ENCODE data around the gene VHLL. TPM values are rescaled to one million over a fixed set of nuclear protein-coding genes. Genes with fewer than 3 reads are reported as not detected.

The VHLL gene
- total RNA-seq, 1 experiment from 2014 or later, result not detected

GRCh38 chr1:156281693-156282478 is 17.2 kb downstream of the VHLL start:
- TF ChIP-seq KAT7 (CRISPR knock-in tag; IDR thresholded peaks at IDR 0.05; ENCODE audit: borderline replicate concordance) (no peak), PRDM15 (CRISPR knock-in tag; IDR thresholded peaks at IDR 0.05) (peak; percentile 95)
- Mint-ChIP-seq H3K4me1 (peaks cover 24% of the 10 kb centered on the region), H3K4me3 (peak overlapping the region; percentile 97), H3K27me3 (ENCODE audit: low read depth) (no peaks in the 10 kb centered on the region), H3K27ac (peak overlapping the region; percentile 95), H3K36me3 (peaks cover 20% of the 10 kb centered on the region), H3K9me3 (no peaks in the 10 kb centered on the region)
- DNase-seq (ENCODE audit: low spot score) (no peak), ATAC-seq (peak; percentile 19; the same call in 1 of the 2 replicates)
- POLR2A ChIA-PET, result interaction anchor here (0.5 to 2.0 kb wide), 9 partner anchors 9 to 219 kb away, joined by 3 to 10 read pairs (median 5); partner anchors contain the start of genes CCT3 and TSACC
- CTCF ChIA-PET, result interaction anchor here (0.7 to 2.4 kb wide), 19 partner anchors 12 to 185 kb away, joined by 3 to 18 read pairs (median 5); partner anchors contain the start of genes CCT3, PMF1, SLC25A44 and TSACC

- ATAC-seq (no peak), DNase-seq (ENCODE audit: low spot score) (no peak)
- Mint-ChIP-seq H3K4me3 (peak overlapping the region; percentile 97), H3K36me3 (peaks cover 26% of the 10 kb centered on the region), H3K27me3 (ENCODE audit: low read depth) (no peaks in the 10 kb centered on the region), H3K9me3 (no peaks in the 10 kb centered on the region), H3K4me1 (peaks cover 24% of the 10 kb centered on the region), H3K27ac (peak overlapping the region; percentile 95)
- CTCF ChIA-PET, result interaction anchor here (1.3 to 2.3 kb wide), 6 partner anchors 13 to 165 kb away, joined by 3 to 6 read pairs (median 4); partner anchors contain the start of gene SLC25A44
- POLR2A ChIA-PET, result interaction anchor here (0.5 to 1.0 kb wide), 2 partner anchors 26 to 136 kb away, joined by 3 read pairs; no protein-coding TSS in a partner anchor
- TF ChIP-seq, protein P1, sequence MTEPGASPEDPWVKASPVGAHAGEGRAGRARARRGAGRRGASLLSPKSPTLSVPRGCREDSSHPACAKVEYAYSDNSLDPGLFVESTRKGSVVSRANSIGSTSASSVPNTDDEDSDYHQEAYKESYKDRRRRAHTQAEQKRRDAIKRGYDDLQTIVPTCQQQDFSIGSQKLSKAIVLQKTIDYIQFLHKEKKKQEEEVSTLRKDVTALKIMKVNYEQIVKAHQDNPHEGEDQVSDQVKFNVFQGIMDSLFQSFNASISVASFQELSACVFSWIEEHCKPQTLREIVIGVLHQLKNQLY (CRISPR knock-in tag; IDR thresholded peaks at IDR 0.05), result no peak
- TF ChIP-seq JAZF1 (CRISPR knock-in tag; IDR thresholded peaks at IDR 0.05), result no peak
- no peak for TF ChIP-seq NR3C1 (CRISPR knock-in tag; conservative IDR thresholded peaks at IDR 0.05; ENCODE audit: low read depth)
- TF ChIP-seq NFYB (CRISPR knock-in tag; conservative IDR thresholded peaks at IDR 0.05; ENCODE audit: low read depth), result no peak
- TF ChIP-seq ZNF671 (CRISPR knock-in tag; IDR thresholded peaks at IDR 0.05), result no peak
- TF ChIP-seq, protein P2, sequence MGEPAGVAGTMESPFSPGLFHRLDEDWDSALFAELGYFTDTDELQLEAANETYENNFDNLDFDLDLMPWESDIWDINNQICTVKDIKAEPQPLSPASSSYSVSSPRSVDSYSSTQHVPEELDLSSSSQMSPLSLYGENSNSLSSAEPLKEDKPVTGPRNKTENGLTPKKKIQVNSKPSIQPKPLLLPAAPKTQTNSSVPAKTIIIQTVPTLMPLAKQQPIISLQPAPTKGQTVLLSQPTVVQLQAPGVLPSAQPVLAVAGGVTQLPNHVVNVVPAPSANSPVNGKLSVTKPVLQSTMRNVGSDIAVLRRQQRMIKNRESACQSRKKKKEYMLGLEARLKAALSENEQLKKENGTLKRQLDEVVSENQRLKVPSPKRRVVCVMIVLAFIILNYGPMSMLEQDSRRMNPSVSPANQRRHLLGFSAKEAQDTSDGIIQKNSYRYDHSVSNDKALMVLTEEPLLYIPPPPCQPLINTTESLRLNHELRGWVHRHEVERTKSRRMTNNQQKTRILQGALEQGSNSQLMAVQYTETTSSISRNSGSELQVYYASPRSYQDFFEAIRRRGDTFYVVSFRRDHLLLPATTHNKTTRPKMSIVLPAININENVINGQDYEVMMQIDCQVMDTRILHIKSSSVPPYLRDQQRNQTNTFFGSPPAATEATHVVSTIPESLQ (CRISPR knock-in tag; IDR thresholded peaks at IDR 0.05), result no peak
- no peak for TF ChIP-seq ETV6 (CRISPR knock-in tag; IDR thresholded peaks at IDR 0.05)
- TF ChIP-seq CREM (CRISPR knock-in tag; IDR thresholded peaks at IDR 0.05), result no peak
- no peak for TF ChIP-seq ELF4 (CRISPR knock-in tag; IDR thresholded peaks at IDR 0.05; ENCODE audit: low read depth)
- no peak for TF ChIP-seq ARID4B (CRISPR knock-in tag; IDR thresholded peaks at IDR 0.05; ENCODE audit: borderline replicate concordance)
- no peak for TF ChIP-seq ZNF317 (CRISPR knock-in tag; IDR thresholded peaks at IDR 0.05; ENCODE audit: borderline replicate concordance, low read depth)
- TF ChIP-seq SMAD3 (CRISPR knock-in tag; IDR thresholded peaks at IDR 0.05; ENCODE audit: borderline replicate concordance), result no peak
- TF ChIP-seq SMAD4 (CRISPR knock-in tag; IDR thresholded peaks at IDR 0.05), result no peak
- TF ChIP-seq MAX (CRISPR knock-in tag; IDR thresholded peaks at IDR 0.05), result no peak
- TF ChIP-seq JUN (CRISPR knock-in tag; IDR thresholded peaks at IDR 0.05), result no peak
- no peak for TF ChIP-seq IRF2 (CRISPR knock-in tag; IDR thresholded peaks at IDR 0.05; ENCODE audit: borderline replicate concordance, low read depth)
- no peak for TF ChIP-seq FOXP4 (CRISPR knock-in tag; IDR thresholded peaks at IDR 0.05)
Measured at GRCh38 chr1:156281281-156281680, 17.8 kb downstream of the VHLL start.

Data from WTC11 (cell line).